IMR-90 (cell line): ENCODE data around the gene EPHB1. TPM values are rescaled to one million over a fixed set of nuclear protein-coding genes. Genes with fewer than 3 reads are reported as not detected.

Experiments used
- ATAC-seq: fragments of 200-7000 bp; cut with Tn5 transposase; 2 replicates; pipeline ENCODE4 v1.9.1; 2020; ENCODE audit warnings: low read depth, mild to moderate bottlenecking, moderate library complexity
- BruUV-seq: library from RNA; stranded (reverse); fragments of 400-500 nt; replicated peaks from 2 replicates; lab custom pipeline; 2021; lab: Mats Ljungman, UMichigan
- CTCF ChIA-PET: fragments of 300-600 bp; formaldehyde crosslinking; extraction: SDS; loops from one replicate; lab custom pipeline; 2021; ENCODE audit warnings: antibody characterized with exemption; lab: Yijun Ruan, JAX
- POLR2A ChIA-PET: fragments of 300-600 bp; sonication (Branson Sonifier 250); formaldehyde crosslinking; loops from one replicate; lab custom pipeline; 2022; ENCODE audit warnings: antibody characterized with exemption; ENCODE audit not compliant: unreplicated experiment; lab: Charles Lee
- DNase-seq: peaks from one replicate; pipeline ENCODE4 v3.0.0; 2013
- H2AFZ ChIP-seq: replicated peaks from 2 replicates; pipeline ENCODE3; 2013; ENCODE audit warnings: low read length, mild to moderate bottlenecking; ENCODE audit not compliant: poor library complexity
- H2AK5ac ChIP-seq: 2 replicates; pipeline ENCODE4 v1.6.1; 2013; ENCODE audit warnings: low read depth, low read length, inconsistent platforms
- H2AK9ac ChIP-seq: replicated peaks from 2 replicates; pipeline ENCODE3; 2013; ENCODE audit warnings: mild to moderate bottlenecking, low read depth, low read length, moderate library complexity; ENCODE audit not compliant: poor library complexity
- H2BK120ac ChIP-seq: 2 replicates; pipeline ENCODE4 v1.6.1; 2013; ENCODE audit warnings: low read depth, low read length, inconsistent platforms
- H2BK15ac ChIP-seq: 3 replicates; pipeline ENCODE4 v1.6.1; 2013; ENCODE audit warnings: low read depth, low read length, inconsistent platforms
- H2BK20ac ChIP-seq: 2 replicates; pipeline ENCODE4 v1.6.1; 2013; ENCODE audit warnings: low read depth, mild to moderate bottlenecking, inconsistent platforms, low read length, moderate library complexity
- H2BK5ac ChIP-seq: 2 replicates; pipeline ENCODE4 v1.6.1; 2013; ENCODE audit warnings: mild to moderate bottlenecking, low read depth, low read length, inconsistent platforms; ENCODE audit not compliant: poor library complexity, severe bottlenecking
- H3K14ac ChIP-seq: replicated peaks from 2 replicates; pipeline ENCODE4 v1.6.1; 2013; ENCODE audit warnings: low read depth, low read length, inconsistent platforms
- H3K18ac ChIP-seq: 2 replicates; pipeline ENCODE4 v1.6.1; 2013; ENCODE audit warnings: low read depth, low read length, control low read depth
- H3K23ac ChIP-seq: 2 replicates; pipeline ENCODE4 v1.6.1; 2013; ENCODE audit warnings: low read depth, low read length, inconsistent platforms
- H3K27ac ChIP-seq: 2 replicates; pipeline ENCODE4 v1.5.1; 2013; ENCODE audit warnings: mild to moderate bottlenecking, control low read depth, low read length; ENCODE audit not compliant: insufficient read depth
- H3K27me3 ChIP-seq: 2 replicates; pipeline ENCODE4 v1.6.1; 2013; ENCODE audit warnings: low read length; ENCODE audit not compliant: control insufficient read depth, insufficient read depth
- H3K36me3 ChIP-seq: 2 replicates; pipeline ENCODE4 v1.6.1; 2013; ENCODE audit warnings: low read length, mixed read lengths; ENCODE audit not compliant: control insufficient read depth, insufficient read depth
- H3K4ac ChIP-seq: 2 replicates; pipeline ENCODE4 v1.6.1; 2013; ENCODE audit warnings: low read depth, low read length, inconsistent platforms
- H3K4me1 ChIP-seq: 2 replicates; pipeline ENCODE4 v1.6.1; 2013; ENCODE audit warnings: low read length, mixed read lengths; ENCODE audit not compliant: control insufficient read depth, insufficient read depth
- H3K4me2 ChIP-seq: 2 replicates; pipeline ENCODE4 v1.6.1; 2013; ENCODE audit warnings: low read depth, mild to moderate bottlenecking, control low read depth, low read length, moderate library complexity
- H3K4me3 ChIP-seq: 2 replicates; pipeline ENCODE4 v1.5.1; 2013; ENCODE audit warnings: low read depth, mild to moderate bottlenecking, control low read depth, low read length, moderate library complexity; ENCODE audit not compliant: insufficient read depth
- H3K56ac ChIP-seq: 2 replicates; pipeline ENCODE4 v1.6.1; 2013; ENCODE audit warnings: low read length, inconsistent platforms; ENCODE audit not compliant: insufficient read depth; ENCODE audit errors: extremely low read depth
- H3K79me1 ChIP-seq, 2 experiments: 2 replicates each; pipeline ENCODE4 v1.6.1; 2013; ENCODE audit warnings: low read length in 2 of 2, inconsistent platforms in 1 of 2, low read depth in 1 of 2
- H3K9ac ChIP-seq: 2 replicates; pipeline ENCODE4 v1.6.1; 2013; ENCODE audit warnings: low read depth, low read length, control low read depth
- H3K9me1 ChIP-seq: 2 replicates; pipeline ENCODE4 v1.6.1; 2013; ENCODE audit warnings: low read length, inconsistent platforms; ENCODE audit not compliant: insufficient read depth
- H3K9me3 ChIP-seq: 2 replicates; pipeline ENCODE4 v1.6.1; 2013; ENCODE audit warnings: low read length; ENCODE audit not compliant: control insufficient read depth, insufficient read depth
- H4K20me1 ChIP-seq: 2 replicates; pipeline ENCODE4 v1.6.1; 2013; ENCODE audit warnings: low read length, inconsistent platforms; ENCODE audit not compliant: insufficient read depth
- H4K5ac ChIP-seq: 2 replicates; pipeline ENCODE4 v1.6.1; 2013; ENCODE audit warnings: mild to moderate bottlenecking, low read depth, low read length, control low read depth
- H4K8ac ChIP-seq, 2 experiments: 2 replicates each; pipeline ENCODE4 v1.6.1; 2013; ENCODE audit warnings: low read depth in 2 of 2, low read length in 2 of 2, control low read depth in 1 of 2, inconsistent platforms in 1 of 2
- H4K91ac ChIP-seq: 2 replicates; pipeline ENCODE4 v1.6.1; 2013; ENCODE audit warnings: low read depth, low read length, inconsistent platforms; ENCODE audit not compliant: insufficient read depth
- BHLHE40 ChIP-seq: fragments of 150-350 bp; IDR thresholded peaks from 2 replicates; pipeline ENCODE4 v1.6.1; 2016; ENCODE audit warnings: mild to moderate bottlenecking, low read depth, low read length
- CEBPB ChIP-seq: IDR thresholded peaks from 2 replicates; pipeline ENCODE4 v1.6.1; 2012; ENCODE audit warnings: low read depth, low read length, improper control_type of control experiment
- CHD1 ChIP-seq: IDR thresholded peaks from 2 replicates; pipeline ENCODE4 v1.6.1; 2012; ENCODE audit warnings: low read depth, low read length, improper control_type of control experiment
- CTCF ChIP-seq: conservative IDR thresholded peaks from 2 replicates; pipeline ENCODE4 v1.5.1; 2012; ENCODE audit warnings: mild to moderate bottlenecking, low read depth, low read length, improper control_type of control experiment
- ELK1 ChIP-seq: fragments of 150-350 bp; IDR thresholded peaks from 2 replicates; pipeline ENCODE4 v1.6.1; 2016; ENCODE audit warnings: low read depth, mild to moderate bottlenecking, low read length, moderate library complexity, borderline replicate concordance
- FOS ChIP-seq: fragments of 150-350 bp; IDR thresholded peaks from 2 replicates; pipeline ENCODE4 v1.6.1; 2016; ENCODE audit warnings: low read depth, low read length
- MAFK ChIP-seq: IDR thresholded peaks from 2 replicates; pipeline ENCODE4 v1.6.1; 2012; ENCODE audit warnings: low read depth, low read length, improper control_type of control experiment
- MAZ ChIP-seq: IDR thresholded peaks from 2 replicates; pipeline ENCODE4 v1.6.1; 2012; ENCODE audit warnings: low read depth, mild to moderate bottlenecking, low read length, improper control_type of control experiment, moderate library complexity, borderline replicate concordance
- MXI1 ChIP-seq: IDR thresholded peaks from 2 replicates; pipeline ENCODE4 v1.6.1; 2012; ENCODE audit warnings: low read depth, mild to moderate bottlenecking, low read length, moderate library complexity, borderline replicate concordance
- NFE2L2 ChIP-seq: fragments of 150-350 bp; IDR thresholded peaks from 2 replicates; pipeline ENCODE4 v1.6.1; 2016; ENCODE audit warnings: low read depth, mild to moderate bottlenecking, low read length
- POLR2A ChIP-seq: IDR thresholded peaks from 2 replicates; pipeline ENCODE4 v1.6.1; 2012; ENCODE audit warnings: mild to moderate bottlenecking, low read depth, low read length
- RAD21 ChIP-seq: IDR thresholded peaks from 2 replicates; pipeline ENCODE4 v1.6.1; 2012; ENCODE audit warnings: low read length, improper control_type of control experiment
- RCOR1 ChIP-seq: IDR thresholded peaks from 2 replicates; pipeline ENCODE4 v1.6.1; 2012; ENCODE audit warnings: mild to moderate bottlenecking, low read length, improper control_type of control experiment; ENCODE audit not compliant: insufficient replicate concordance
- RFX5 ChIP-seq: IDR thresholded peaks from 2 replicates; pipeline ENCODE4 v1.8.0; 2012; ENCODE audit warnings: low read depth, mild to moderate bottlenecking, low read length, moderate library complexity
- SMC3 ChIP-seq: fragments of 150-350 bp; IDR thresholded peaks from 2 replicates; pipeline ENCODE4 v1.6.1; 2016; ENCODE audit warnings: low read depth, mild to moderate bottlenecking, antibody characterized with exemption, low read length, moderate library complexity
- USF2 ChIP-seq: fragments of 150-350 bp; IDR thresholded peaks from 2 replicates; pipeline ENCODE4 v1.6.1; 2017; ENCODE audit warnings: mild to moderate bottlenecking, antibody characterized with exemption, low read length, low read depth
- WGBS, 2 experiments: methylation state at CpG; one replicate each; pipeline versions ENCODE4 v1.1.5 to v1.1.7; 2013; ENCODE audit warnings: missing lambda C conversion rate in 2 of 2; ENCODE audit not compliant: insufficient read length in 1 of 2; ENCODE audit errors: extremely low coverage in 2 of 2; 5-methylcytosine and 5-hydroxymethylcytosine counted together
- dilution Hi-C: fragments of 300-500 bp; cut with HindIII; formaldehyde crosslinking; loops from one replicate; pipeline ENCODE4 v1.14.3; 2018; ENCODE audit warnings: low sequenced_read_pairs; ENCODE audit not compliant: unreplicated experiment
- in situ Hi-C: fragments of 300-500 bp; cut with MboI; formaldehyde crosslinking; loops from 3 replicates; pipeline ENCODE4 v1.14.3; 2019; ENCODE audit warnings: low sequenced_read_pairs, inconsistent platforms, mixed read lengths
- intact Hi-C: fragments of 100-400 bp; cut with micrococcal nuclease; formaldehyde crosslinking; loops from 2 replicates; pipeline ENCODE4 v1.10.0; 2022
- polyA plus RNA-seq, 3 experiments: library from polyadenylated mRNA; depleted of rRNA; stranded (reverse); fragments of >200 nt; gene quantifications; 2 replicates each; pipeline ENCODE4 v1.2.3, GENCODE V29; 2012; ENCODE audit warnings: low replicate concordance in 1 of 3
- total RNA-seq: library from RNA; depleted of rRNA; stranded (reverse); fragments of >200 nt; gene quantifications from 2 replicates; pipeline ENCODE4 v1.2.3, GENCODE V29; 2012

EPHB1 gene
- total and polyA plus RNA-seq, 2 of the 4 experiments (the other 2 are of a cell fraction) = 0.17 to 0.36 TPM

- H3K27me3 ChIP-seq = no peaks in the 10 kb centered on the region
- no peak overlapping the region for H2BK20ac ChIP-seq
- CTCF ChIA-PET = no interaction called here
- H4K20me1 ChIP-seq = no peaks in the 10 kb centered on the region
- no peak overlapping the region for H2AK5ac ChIP-seq
- no peak overlapping the region for H3K14ac ChIP-seq
- no peak overlapping the region for H3K4me2 ChIP-seq
- no peak overlapping the region for H3K4ac ChIP-seq
- no peak overlapping the region for H3K9ac ChIP-seq
- H3K27ac ChIP-seq = no peak overlapping the region
- H2BK120ac ChIP-seq = no peak overlapping the region
- no peak overlapping the region for H3K18ac ChIP-seq
- H2AK9ac ChIP-seq = no peak overlapping the region
- no peak overlapping the region for H2BK5ac ChIP-seq
- in situ Hi-C loops = loop anchor here (25.0 kb wide), 1 partner anchor 97 kb away; no protein-coding TSS in a partner anchor
- H2BK15ac ChIP-seq = no peak overlapping the region
- H3K23ac ChIP-seq = no peak overlapping the region
- DNase-seq (no peak), ATAC-seq (no peak)
- H3K79me1 ChIP-seq = no peaks in the 10 kb centered on the region
- no peaks in the 10 kb centered on the region; the same call in 1 of the 2 replicates for H3K9me3 ChIP-seq
- H3K36me3 ChIP-seq = no peaks in the 10 kb centered on the region
- WGBS, 2 experiments = no CpG with 5 or more reads among the region's 6 CpGs
- H4K91ac ChIP-seq = no peak overlapping the region
- no peak overlapping the region for H4K8ac ChIP-seq
- no peaks in the 10 kb centered on the region for H3K4me1 ChIP-seq
- H3K56ac ChIP-seq = no peak overlapping the region
- H3K9me1 ChIP-seq = no peaks in the 10 kb centered on the region
- POLR2A ChIA-PET = no interaction called here
- intact Hi-C loops = no loop called here
- no peak overlapping the region for H3K4me3 ChIP-seq
- no TSS peak for BruUV-seq
- H2AFZ ChIP-seq = no peak overlapping the region
- no peak overlapping the region for H4K5ac ChIP-seq
- dilution Hi-C loops = no loop called here
- TF ChIP-seq SMC3 (no peak), MXI1 (no peak), NFE2L2 (no peak), ELK1 (no peak), CHD1 (no peak), CTCF (no peak), RAD21 (no peak), FOS (no peak), MAZ (no peak), POLR2A (no peak), CEBPB (no peak), USF2 (no peak), MAFK (no peak), RCOR1 (no peak), RFX5 (no peak), BHLHE40 (no peak)
These were observed 264.5 kb downstream of the EPHB1 start for GRCh38 chr3:135059580-135059979.
